ENCODE measurements around the gene SNAP29.
A peak's percentile ranks its signal among the peaks of the same experiment; 100 is the strongest.
"Not testable (repeated sequence)": the region's sequence is repeated elsewhere in the genome, so short reads cannot be mapped to it uniquely, and the experiment has no call there.

The SNAP29 gene

GRCh38 chr22:20926243-20926642 lies 67.4 kb downstream of the SNAP29 start:
- Mint-ChIP-seq H3K27me3 (no peaks in the 10 kb centered on the region), H3K36me3 (ENCODE audit: insufficient read depth) (peaks cover 32% of the 10 kb centered on the region), H3K4me3 (peak overlapping the region in 1 of 2 donors; percentile 56), H3K4me1 (ENCODE audit: low read depth in 2 of 2) (peaks cover 45 to 63% of the 10 kb centered on the region in 2 donors), H3K27ac (peak overlapping the region in 1 of 2 donors; percentile 80), H3K9me3 (no peaks in the 10 kb centered on the region)
- DNase-seq (no peak), ATAC-seq (replicated peaks) (no peak)

- peak overlapping the region; percentile 18 to 22 for H3K27ac Mint-ChIP-seq
- no peak for DNase-seq
- no peaks in the 10 kb centered on the region for H3K27me3 Mint-ChIP-seq
- peaks cover 25% of the 10 kb centered on the region for H3K36me3 Mint-ChIP-seq (ENCODE audit: insufficient read depth)
- peak overlapping the region in 1 of 2 donors; percentile 49 for H3K4me3 Mint-ChIP-seq
- ATAC-seq (replicated peaks): no peak
- H3K9me3 Mint-ChIP-seq: no peaks in the 10 kb centered on the region
- H3K4me1 Mint-ChIP-seq (ENCODE audit: low read depth in 2 of 2): peaks cover 45 to 64% of the 10 kb centered on the region in 2 donors
Observed at GRCh38 chr22:20927940-20928572, 69.2 kb downstream of the SNAP29 start.

- Mint-ChIP-seq H3K27ac (peak overlapping the region; percentile 18 to 22), H3K27me3 (no peaks in the 10 kb centered on the region), H3K9me3 (no peaks in the 10 kb centered on the region), H3K36me3 (ENCODE audit: insufficient read depth) (peaks cover 29% of the 10 kb centered on the region), H3K4me3 (peak overlapping the region in 1 of 2 donors; percentile 49), H3K4me1 (ENCODE audit: low read depth in 2 of 2) (peaks cover 45 to 65% of the 10 kb centered on the region in 2 donors)
- DNase-seq: no peak
- no peak for ATAC-seq (replicated peaks)
Observed at GRCh38 chr22:20928573-20928967, 69.8 kb downstream of the SNAP29 start.

GRCh38 chr22:20930004-20930403 lies 71.2 kb downstream of the SNAP29 start:
- Mint-ChIP-seq H3K36me3 (ENCODE audit: insufficient read depth) (peaks cover 32% of the 10 kb centered on the region), H3K4me3 (peak overlapping the region in 1 of 2 donors; percentile 37), H3K27ac (peak overlapping the region in 1 of 2 donors; percentile 10), H3K9me3 (no peaks in the 10 kb centered on the region), H3K4me1 (ENCODE audit: low read depth in 2 of 2) (peaks cover 46 to 67% of the 10 kb centered on the region in 2 donors), H3K27me3 (no peaks in the 10 kb centered on the region)
- ATAC-seq (replicated peaks) (no peak), DNase-seq (no peak)

- not testable (repeated sequence) for H3K27me3 Mint-ChIP-seq; H3K9me3 Mint-ChIP-seq; ATAC-seq (replicated peaks); DNase-seq
- H3K4me3 Mint-ChIP-seq: peak overlapping the region; percentile 40 to 43
- H3K4me1 Mint-ChIP-seq (ENCODE audit: low read depth in 2 of 2): peaks cover 46 to 69% of the 10 kb centered on the region in 2 donors
- peak overlapping the region; percentile 10 to 50 for H3K27ac Mint-ChIP-seq
- peaks cover 36% of the 10 kb centered on the region for H3K36me3 Mint-ChIP-seq (ENCODE audit: insufficient read depth)
Observed at GRCh38 chr22:20930435-20930834, 71.6 kb downstream of the SNAP29 start.

- Mint-ChIP-seq H3K4me1 (ENCODE audit: low read depth in 2 of 2) (peaks cover 40 to 67% of the 10 kb centered on the region in 2 donors), H3K36me3 (ENCODE audit: insufficient read depth) (peaks cover 43% of the 10 kb centered on the region), H3K27ac (peak overlapping the region; percentile 35 to 50), H3K27me3 (no peaks in the 10 kb centered on the region), H3K9me3 (no peaks in the 10 kb centered on the region), H3K4me3 (peak overlapping the region in 1 of 2 donors; percentile 22)
- ATAC-seq (replicated peaks): no peak
- DNase-seq: no peak
Observed at GRCh38 chr22:20931126-20931654, 72.4 kb downstream of the SNAP29 start.

GRCh38 chr22:20933910-20934309 lies 75.1 kb downstream of the SNAP29 start:
- no peaks in the 10 kb centered on the region for H3K27me3 Mint-ChIP-seq
- ATAC-seq (replicated peaks) (no peak), DNase-seq (no peak)
- H3K36me3 Mint-ChIP-seq (ENCODE audit: insufficient read depth): peaks cover 42% of the 10 kb centered on the region
- H3K4me3 Mint-ChIP-seq: no peak overlapping the region
- H3K4me1 Mint-ChIP-seq (ENCODE audit: low read depth in 2 of 2): peaks cover 46 to 74% of the 10 kb centered on the region in 2 donors
- peak overlapping the region in 1 of 2 donors; percentile 74 for H3K27ac Mint-ChIP-seq
- no peaks in the 10 kb centered on the region for H3K9me3 Mint-ChIP-seq

- H3K9me3 Mint-ChIP-seq; H3K27ac Mint-ChIP-seq; H3K27me3 Mint-ChIP-seq; DNase-seq; ATAC-seq (replicated peaks): not testable (repeated sequence)
- H3K4me3 Mint-ChIP-seq: peak overlapping the region in 1 of 2 donors; percentile 22
- peaks cover 53% of the 10 kb centered on the region for H3K36me3 Mint-ChIP-seq (ENCODE audit: insufficient read depth)
- H3K4me1 Mint-ChIP-seq (ENCODE audit: low read depth in 2 of 2): peaks cover 46 to 72% of the 10 kb centered on the region in 2 donors
Observed at GRCh38 chr22:20935049-20935448, 76.2 kb downstream of the SNAP29 start.

- Mint-ChIP-seq H3K4me1 (ENCODE audit: low read depth in 2 of 2) (peaks cover 50 to 79% of the 10 kb centered on the region in 2 donors), H3K36me3 (ENCODE audit: insufficient read depth) (peaks cover 56% of the 10 kb centered on the region), H3K27ac (peak overlapping the region in 1 of 2 donors; percentile 27), H3K4me3 (peak overlapping the region; percentile 69)
- DNase-seq; ATAC-seq (replicated peaks); H3K9me3 Mint-ChIP-seq; H3K27me3 Mint-ChIP-seq: not testable (repeated sequence)
Observed at GRCh38 chr22:20935780-20936539, 77.2 kb downstream of the SNAP29 start.

GRCh38 chr22:20937031-20937793 lies 78.4 kb downstream of the SNAP29 start:
- DNase-seq (no peak), ATAC-seq (replicated peaks) (no peak)
- H3K27me3 Mint-ChIP-seq: no peaks in the 10 kb centered on the region
- peaks cover 60% of the 10 kb centered on the region for H3K36me3 Mint-ChIP-seq (ENCODE audit: insufficient read depth)
- H3K27ac Mint-ChIP-seq: peak overlapping the region; percentile 15 to 27
- peaks cover 52 to 81% of the 10 kb centered on the region in 2 donors for H3K4me1 Mint-ChIP-seq (ENCODE audit: low read depth in 2 of 2)
- peak overlapping the region; percentile 69 for H3K4me3 Mint-ChIP-seq
- H3K9me3 Mint-ChIP-seq: no peaks in the 10 kb centered on the region

GRCh38 chr22:20937794-20938671 lies 79.2 kb downstream of the SNAP29 start:
- ATAC-seq (replicated peaks) (no peak), DNase-seq (no peak)
- Mint-ChIP-seq H3K4me3 (peak overlapping the region; percentile 69), H3K4me1 (ENCODE audit: low read depth in 2 of 2) (peaks cover 48 to 81% of the 10 kb centered on the region in 2 donors), H3K9me3 (no peaks in the 10 kb centered on the region), H3K36me3 (ENCODE audit: insufficient read depth) (peaks cover 56% of the 10 kb centered on the region), H3K27me3 (no peaks in the 10 kb centered on the region), H3K27ac (peak overlapping the region; percentile 16 to 27)

GRCh38 chr22:20939457-20940185 lies 80.8 kb downstream of the SNAP29 start:
- peaks cover 43% of the 10 kb centered on the region for H3K36me3 Mint-ChIP-seq (ENCODE audit: insufficient read depth)
- H3K27ac Mint-ChIP-seq: peak overlapping the region; percentile 5

More at GRCh38 chr22:20939457-20940185, 80.8 kb downstream of the SNAP29 start:
- H3K4me3 Mint-ChIP-seq: peak overlapping the region; percentile 34 to 59
- not testable (repeated sequence) for H3K9me3 Mint-ChIP-seq; DNase-seq; ATAC-seq (replicated peaks); H3K27me3 Mint-ChIP-seq
- peaks cover 52 to 79% of the 10 kb centered on the region in 2 donors for H3K4me1 Mint-ChIP-seq (ENCODE audit: low read depth in 2 of 2)
